ENCODE measurements around the gene PROB1. TPM values are rescaled to one million over a fixed set of nuclear protein-coding genes. Genes with fewer than 3 reads are reported as not detected.
A peak's percentile ranks its signal among the peaks of the same experiment; 100 is the strongest.

PROB1 gene
- polyA plus RNA-seq, 4 donors, result 0.45 to 2.3 (median 0.79) TPM

GRCh38 chr5:139430015-139430414 lies 35.1 kb upstream of the PROB1 start:
- WGBS, 3 donors, result 55 to 64% (median 56%) methylated on average over 2 of the region's 2 CpGs

GRCh38 chr5:139426203-139426885 lies 31.4 kb upstream of the PROB1 start:
- Histone ChIP-seq H3K4me3 (ENCODE audit: low read depth in 1 of 3, low read length in 3 of 3) (no peak overlapping the region), H3K9me3 (ENCODE audit: control insufficient read depth in 2 of 2, insufficient read depth in 1 of 2, low read depth in 1 of 2, low read length in 1 of 2) (no peaks in the 10 kb centered on the region), H3K36me3 (ENCODE audit: control insufficient read depth in 3 of 3, insufficient read depth in 2 of 3, low read depth in 1 of 3, low read length in 3 of 3) (peaks cover 0 to 23% (median 3%) of the 10 kb centered on the region in 3 donors), H3K27ac (ENCODE audit: low read depth in 1 of 3, low read length in 2 of 3) (no peak overlapping the region), H3K27me3 (ENCODE audit: control insufficient read depth in 3 of 3, insufficient read depth in 3 of 3, low read length in 3 of 3) (no peaks in the 10 kb centered on the region), H3K4me1 (ENCODE audit: control insufficient read depth in 3 of 3, insufficient read depth in 2 of 3, low read depth in 1 of 3, low read length in 2 of 3) (no peaks in the 10 kb centered on the region)
- DNase-seq, result no peak
- WGBS, 3 donors, result 78 to 82% (median 79%) methylated on average over 8 of the region's 8 CpGs
- FAIRE-seq, result no peak

More at GRCh38 chr5:139430015-139430414, 35.1 kb upstream of the PROB1 start:
- Histone ChIP-seq H3K4me1 (ENCODE audit: control insufficient read depth in 3 of 3, insufficient read depth in 2 of 3, low read depth in 1 of 3, low read length in 2 of 3) (no peaks in the 10 kb centered on the region), H3K9me3 (ENCODE audit: control insufficient read depth in 2 of 2, insufficient read depth in 1 of 2, low read depth in 1 of 2, low read length in 1 of 2) (no peaks in the 10 kb centered on the region), H3K36me3 (ENCODE audit: control insufficient read depth in 3 of 3, insufficient read depth in 2 of 3, low read depth in 1 of 3, low read length in 3 of 3) (peaks cover 0 to 13% (median 3%) of the 10 kb centered on the region in 3 donors), H3K4me3 (ENCODE audit: low read depth in 1 of 3, low read length in 3 of 3) (no peak overlapping the region), H3K27ac (ENCODE audit: low read depth in 1 of 3, low read length in 2 of 3) (no peak overlapping the region), H3K27me3 (ENCODE audit: control insufficient read depth in 3 of 3, insufficient read depth in 3 of 3, low read length in 3 of 3) (no peaks in the 10 kb centered on the region)
- FAIRE-seq (no peak), DNase-seq (no peak)

- DNase-seq (no peak), FAIRE-seq (no peak)
- H3K27me3 ChIP-seq (ENCODE audit: control insufficient read depth in 3 of 3, insufficient read depth in 3 of 3, low read length in 3 of 3), result no peaks in the 10 kb centered on the region
- peaks cover 0 to 26% (median 3%) of the 10 kb centered on the region in 3 donors for H3K36me3 ChIP-seq (ENCODE audit: control insufficient read depth in 3 of 3, insufficient read depth in 2 of 3, low read depth in 1 of 3, low read length in 3 of 3)
- H3K4me3 ChIP-seq (ENCODE audit: low read depth in 1 of 3, low read length in 3 of 3), result no peak overlapping the region
- no peaks in the 10 kb centered on the region for H3K4me1 ChIP-seq (ENCODE audit: control insufficient read depth in 3 of 3, insufficient read depth in 2 of 3, low read depth in 1 of 3, low read length in 2 of 3)
- H3K9me3 ChIP-seq (ENCODE audit: control insufficient read depth in 2 of 2, insufficient read depth in 1 of 2, low read depth in 1 of 2, low read length in 1 of 2), result no peaks in the 10 kb centered on the region
- WGBS, 3 donors, result 88 to 98% (median 92%) methylated on average over 5 of the region's 5 CpGs
- H3K27ac ChIP-seq (ENCODE audit: low read depth in 1 of 3, low read length in 2 of 3), result no peak overlapping the region
Observed at GRCh38 chr5:139425497-139425896, 30.6 kb upstream of the PROB1 start.

- Histone ChIP-seq H3K4me1 (ENCODE audit: control insufficient read depth in 3 of 3, insufficient read depth in 2 of 3, low read depth in 1 of 3, low read length in 2 of 3) (peaks cover 2 to 21% (median 2%) of the 10 kb centered on the region in 3 donors), H3K9me3 (ENCODE audit: control insufficient read depth in 2 of 2, insufficient read depth in 1 of 2, low read depth in 1 of 2, low read length in 1 of 2) (no peaks in the 10 kb centered on the region), H3K4me3 (ENCODE audit: low read depth in 1 of 3, low read length in 3 of 3) (no peak overlapping the region), H3K27ac (ENCODE audit: low read depth in 1 of 3, low read length in 2 of 3) (no peak overlapping the region), H3K27me3 (ENCODE audit: control insufficient read depth in 3 of 3, insufficient read depth in 3 of 3, low read length in 3 of 3) (no peaks in the 10 kb centered on the region), H3K36me3 (ENCODE audit: control insufficient read depth in 3 of 3, insufficient read depth in 2 of 3, low read depth in 1 of 3, low read length in 3 of 3) (peaks cover 0 to 32% (median 3%) of the 10 kb centered on the region in 3 donors)
- FAIRE-seq, result peak; percentile 72
- DNase-seq, result peak; percentile 73 to 77
- WGBS, 3 donors, result 25 to 43% (median 41%) methylated on average over 4 to 5 of the region's 5 CpGs
Observed at GRCh38 chr5:139422307-139422893, 27.5 kb upstream of the PROB1 start.

GRCh38 chr5:139419226-139420192 lies 24.6 kb upstream of the PROB1 start:
- H3K4me3 ChIP-seq (ENCODE audit: low read depth in 1 of 3, low read length in 3 of 3), result no peak overlapping the region
- peaks cover 0 to 21% (median 0%) of the 10 kb centered on the region in 3 donors for H3K36me3 ChIP-seq (ENCODE audit: control insufficient read depth in 3 of 3, insufficient read depth in 2 of 3, low read depth in 1 of 3, low read length in 3 of 3)
- peak; percentile 71 to 81 for DNase-seq
- peak overlapping the region in 2 of 3 donors; percentile 1 to 79 for H3K27ac ChIP-seq (ENCODE audit: low read depth in 1 of 3, low read length in 2 of 3)
- no peak for FAIRE-seq
- peaks cover 6 to 32% (median 12%) of the 10 kb centered on the region in 3 donors for H3K4me1 ChIP-seq (ENCODE audit: control insufficient read depth in 3 of 3, insufficient read depth in 2 of 3, low read depth in 1 of 3, low read length in 2 of 3)
- H3K27me3 ChIP-seq (ENCODE audit: control insufficient read depth in 3 of 3, insufficient read depth in 3 of 3, low read length in 3 of 3), result no peaks in the 10 kb centered on the region
- WGBS, 3 donors, result 19 to 54% (median 44%) methylated on average over 9 of the region's 9 CpGs
- no peaks in the 10 kb centered on the region for H3K9me3 ChIP-seq (ENCODE audit: control insufficient read depth in 2 of 2, insufficient read depth in 1 of 2, low read depth in 1 of 2, low read length in 1 of 2)

GRCh38 chr5:139418793-139419192 lies 23.9 kb upstream of the PROB1 start:
- DNase-seq, result peak; percentile 32 to 58
- peak overlapping the region in 2 of 3 donors; percentile 45 to 79 for H3K27ac ChIP-seq (ENCODE audit: low read depth in 1 of 3, low read length in 2 of 3)
- no peak overlapping the region for H3K4me3 ChIP-seq (ENCODE audit: low read depth in 1 of 3, low read length in 3 of 3)
- H3K36me3 ChIP-seq (ENCODE audit: control insufficient read depth in 3 of 3, insufficient read depth in 2 of 3, low read depth in 1 of 3, low read length in 3 of 3), result peaks cover 0 to 16% (median 0%) of the 10 kb centered on the region in 3 donors
- H3K4me1 ChIP-seq (ENCODE audit: control insufficient read depth in 3 of 3, insufficient read depth in 2 of 3, low read depth in 1 of 3, low read length in 2 of 3), result peaks cover 7 to 35% (median 15%) of the 10 kb centered on the region in 3 donors
- WGBS, 3 donors, result 23 to 62% (median 58%) methylated on average over 1 of the region's 1 CpG
- no peaks in the 10 kb centered on the region for H3K27me3 ChIP-seq (ENCODE audit: control insufficient read depth in 3 of 3, insufficient read depth in 3 of 3, low read length in 3 of 3)
- no peaks in the 10 kb centered on the region for H3K9me3 ChIP-seq (ENCODE audit: control insufficient read depth in 2 of 2, insufficient read depth in 1 of 2, low read depth in 1 of 2, low read length in 1 of 2)
- no peak for FAIRE-seq

- WGBS, 3 donors, result 58 to 68% (median 60%) methylated on average over 4 of the region's 4 CpGs
- DNase-seq, result peak in 1 of 2 donors; percentile 25
- H3K4me1 ChIP-seq (ENCODE audit: control insufficient read depth in 3 of 3, insufficient read depth in 2 of 3, low read depth in 1 of 3, low read length in 2 of 3), result peaks cover 7 to 35% (median 15%) of the 10 kb centered on the region in 3 donors
- H3K27ac ChIP-seq (ENCODE audit: low read depth in 1 of 3, low read length in 2 of 3), result no peak overlapping the region
- H3K4me3 ChIP-seq (ENCODE audit: low read depth in 1 of 3, low read length in 3 of 3), result no peak overlapping the region
- H3K9me3 ChIP-seq (ENCODE audit: control insufficient read depth in 2 of 2, insufficient read depth in 1 of 2, low read depth in 1 of 2, low read length in 1 of 2), result no peaks in the 10 kb centered on the region
- H3K36me3 ChIP-seq (ENCODE audit: control insufficient read depth in 3 of 3, insufficient read depth in 2 of 3, low read depth in 1 of 3, low read length in 3 of 3), result peaks cover 0 to 13% (median 6%) of the 10 kb centered on the region in 3 donors
- no peaks in the 10 kb centered on the region for H3K27me3 ChIP-seq (ENCODE audit: control insufficient read depth in 3 of 3, insufficient read depth in 3 of 3, low read length in 3 of 3)
- FAIRE-seq, result no peak
Observed at GRCh38 chr5:139417214-139417613, 22.3 kb upstream of the PROB1 start.

GRCh38 chr5:139416651-139417050 lies 21.7 kb upstream of the PROB1 start:
- DNase-seq (peak in 1 of 2 donors; percentile 73), FAIRE-seq (no peak)
- Histone ChIP-seq H3K9me3 (ENCODE audit: control insufficient read depth in 2 of 2, insufficient read depth in 1 of 2, low read depth in 1 of 2, low read length in 1 of 2) (no peaks in the 10 kb centered on the region), H3K27me3 (ENCODE audit: control insufficient read depth in 3 of 3, insufficient read depth in 3 of 3, low read length in 3 of 3) (no peaks in the 10 kb centered on the region), H3K27ac (ENCODE audit: low read depth in 1 of 3, low read length in 2 of 3) (peak overlapping the region in 1 of 3 donors; percentile 81), H3K36me3 (ENCODE audit: control insufficient read depth in 3 of 3, insufficient read depth in 2 of 3, low read depth in 1 of 3, low read length in 3 of 3) (peaks cover 0 to 13% (median 6%) of the 10 kb centered on the region in 3 donors), H3K4me1 (ENCODE audit: control insufficient read depth in 3 of 3, insufficient read depth in 2 of 3, low read depth in 1 of 3, low read length in 2 of 3) (peaks cover 7 to 35% (median 15%) of the 10 kb centered on the region in 3 donors), H3K4me3 (ENCODE audit: low read depth in 1 of 3, low read length in 3 of 3) (no peak overlapping the region)
- WGBS, 3 donors, result 29 to 67% (median 45%) methylated on average over 9 of the region's 9 CpGs

All from small intestine (tissue), 7 donors.